ENCODE measurements around the gene LST1.
"Not testable (repeated sequence)": the region's sequence is repeated elsewhere in the genome, so short reads cannot be mapped to it uniquely, and the experiment has no call there.

LST1 gene

GRCh38 chr6:31581434-31582229 lies 4.4 kb upstream of the LST1 start:
- no peak for DNase-seq

DNA sequence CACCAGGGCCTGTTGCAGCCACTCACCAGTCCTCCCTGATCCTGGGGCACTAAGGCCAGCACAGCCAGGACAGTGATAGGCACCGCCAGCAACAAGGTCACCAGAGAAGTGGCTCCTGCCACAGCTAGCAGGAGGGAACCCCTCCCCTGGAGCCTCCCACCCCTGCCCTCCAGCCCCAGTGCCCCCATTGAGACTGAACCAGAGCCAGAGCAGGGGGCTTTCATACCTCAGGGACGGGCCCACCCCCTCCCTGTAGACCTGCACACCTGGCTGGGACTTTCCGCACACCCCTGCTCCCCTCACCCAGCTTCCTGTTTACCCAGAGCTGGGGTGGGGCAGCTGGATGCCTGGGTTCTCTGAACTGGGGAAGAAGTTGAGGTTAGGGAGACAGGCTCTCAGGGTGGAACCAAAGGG lies 3.8 kb upstream of the LST1 start, which contains the start of gene LTB:
Gene LTB, minus strand, starts transcription at position 195 of the 414 bp plus-strand sequence. Its CDS starts 7 bp downstream, at position 188.
- no peak for DNase-seq

DNA sequence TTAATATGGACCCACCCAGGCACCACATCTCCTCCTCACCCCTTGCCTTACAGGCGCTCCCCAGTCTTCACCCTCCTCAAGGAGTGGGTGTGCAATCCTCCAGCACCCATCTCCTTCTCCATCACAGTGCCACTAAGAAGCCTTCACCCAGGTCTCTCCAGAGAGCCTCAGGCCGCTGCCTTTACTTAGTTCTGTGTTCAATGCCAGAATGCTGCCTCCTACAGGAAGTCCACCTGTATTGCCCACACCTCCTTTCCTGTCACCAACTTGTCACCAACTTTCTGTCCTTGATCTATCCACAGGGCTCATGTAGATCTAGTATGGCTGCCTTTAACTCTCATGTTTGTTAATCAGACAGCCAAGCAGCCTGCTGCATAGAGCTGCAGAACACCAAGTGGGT lies 586 bp upstream of the LST1 start:
- no peak for DNase-seq

DNA sequence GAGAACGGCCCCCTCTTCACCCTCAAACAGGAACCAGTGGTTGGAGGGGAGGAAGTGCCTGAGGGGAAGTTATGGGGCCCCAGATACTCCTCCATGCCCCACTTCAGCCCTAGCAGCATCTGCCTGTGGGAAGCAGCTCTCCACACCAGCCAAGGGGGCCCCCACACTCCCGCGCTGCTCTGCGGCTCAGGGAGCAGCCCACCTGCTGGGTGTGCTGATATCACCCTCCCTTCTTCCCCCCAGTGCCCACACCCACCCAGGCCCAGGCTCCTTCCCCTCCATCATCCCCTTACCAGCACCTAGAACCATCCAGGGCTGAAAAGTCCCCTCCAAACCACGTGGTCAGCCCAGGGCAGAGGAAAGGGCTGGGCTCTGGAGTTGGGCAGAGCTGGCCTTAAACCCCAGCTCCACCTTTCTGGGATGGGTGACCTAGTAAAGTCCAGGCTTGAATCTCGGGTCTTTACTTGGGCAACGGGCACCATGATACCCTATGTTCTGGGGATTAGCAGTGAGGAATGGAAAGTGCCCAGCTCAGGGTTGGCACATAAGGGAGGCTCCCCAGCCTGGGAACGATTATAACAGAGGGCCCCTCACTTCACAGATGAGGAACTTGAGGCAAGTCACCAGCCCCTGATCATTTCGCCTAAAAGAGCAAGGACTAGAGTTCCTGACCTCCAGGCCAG lies 663 bp downstream of the LST1 start:
- no peak for DNase-seq

DNA sequence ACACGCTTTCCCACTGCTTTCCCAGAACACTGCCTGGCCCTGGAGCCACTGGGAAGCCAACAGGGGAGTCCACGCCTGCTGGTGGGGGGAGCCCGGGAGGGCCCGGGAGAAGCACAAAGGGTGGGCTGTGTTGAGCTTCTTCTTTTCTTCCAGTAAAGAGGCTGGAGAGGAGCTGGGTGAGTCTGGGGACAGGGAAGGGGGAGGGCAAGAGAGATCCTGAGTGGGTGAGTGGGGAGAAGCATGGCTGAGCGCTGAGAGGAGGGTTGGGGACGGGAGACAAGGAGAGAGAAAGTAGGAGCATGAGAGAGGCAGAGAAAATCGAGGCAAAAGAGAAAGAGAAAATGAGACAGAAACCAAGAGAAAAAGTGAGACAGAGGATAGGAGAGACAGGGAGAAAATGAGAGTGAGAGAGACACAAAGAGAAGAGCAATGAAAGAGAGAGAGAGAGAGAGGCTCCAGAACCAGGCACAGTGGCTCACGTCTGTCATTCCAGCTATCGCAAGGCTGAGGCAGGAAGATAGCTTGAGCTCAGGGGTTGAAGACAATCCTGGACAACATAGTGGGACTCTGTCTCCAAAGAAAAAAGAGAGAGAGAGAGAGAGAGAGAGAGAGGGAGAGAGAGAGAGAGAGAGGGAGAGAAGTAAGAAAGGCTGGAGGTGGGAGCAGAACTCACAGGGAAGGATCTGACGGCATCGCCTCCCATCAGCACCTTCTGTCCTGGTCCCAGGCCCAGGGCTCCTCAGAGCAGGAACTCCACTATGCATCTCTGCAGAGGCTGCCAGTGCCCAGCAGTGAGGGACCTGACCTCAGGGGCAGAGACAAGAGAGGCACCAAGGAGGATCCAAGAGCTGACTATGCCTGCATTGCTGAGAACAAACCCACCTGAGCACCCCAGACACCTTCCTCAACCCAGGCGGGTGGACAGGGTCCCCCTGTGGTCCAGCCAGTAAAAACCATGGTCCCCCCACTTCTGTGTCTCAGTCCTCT lies 2.0 kb downstream of the LST1 start:
- DNase-seq, result no peak

- no peak for DNase-seq
These were observed 3.0 kb downstream of the LST1 start for GRCh38 chr6:31588871-31589650.

- not testable (repeated sequence) for DNase-seq
These were observed 4.6 kb downstream of the LST1 start for GRCh38 chr6:31590691-31591090.

GRCh38 chr6:31592396-31592771 lies 6.3 kb downstream of the LST1 start:
- no peak for DNase-seq

DNA sequence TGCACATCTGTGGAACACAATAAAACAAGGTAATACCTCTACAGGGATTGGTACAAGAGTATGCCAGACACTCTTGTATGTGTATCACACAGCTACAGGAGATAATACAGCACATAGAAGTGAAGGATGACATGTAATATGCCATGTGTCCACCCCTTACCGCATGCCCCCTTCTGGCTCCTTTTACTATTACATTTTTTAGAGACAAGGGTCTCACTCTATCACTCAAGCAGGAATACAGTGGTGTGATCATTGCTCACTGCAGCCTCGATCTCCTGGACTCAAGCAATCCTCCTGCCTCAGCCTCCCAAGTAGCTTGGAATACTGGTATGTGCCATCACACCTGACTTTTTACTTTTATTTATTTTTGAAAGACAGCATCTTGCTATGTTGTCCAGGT lies 10.9 kb downstream of the LST1 start:
- peak; percentile 34 for DNase-seq

- no peak for DNase-seq
These were observed 21.2 kb downstream of the LST1 start for GRCh38 chr6:31607317-31607716.

GRCh38 chr6:31609519-31610406 lies 23.7 kb downstream of the LST1 start:
- peak; percentile 21 for DNase-seq

GRCh38 chr6:31610968-31611367 lies 24.9 kb downstream of the LST1 start:
- DNase-seq, result no peak

GRCh38 chr6:31614075-31614619 lies 28.1 kb downstream of the LST1 start:
- no peak for DNase-seq

- no peak for DNase-seq
These were observed 28.9 kb downstream of the LST1 start, which contains the start of gene AIF1 for GRCh38 chr6:31614684-31615578. Gene AIF1, plus strand, starts transcription at chr6:31615234. Its CDS starts 96 bp downstream, at chr6:31615330.

DNA sequence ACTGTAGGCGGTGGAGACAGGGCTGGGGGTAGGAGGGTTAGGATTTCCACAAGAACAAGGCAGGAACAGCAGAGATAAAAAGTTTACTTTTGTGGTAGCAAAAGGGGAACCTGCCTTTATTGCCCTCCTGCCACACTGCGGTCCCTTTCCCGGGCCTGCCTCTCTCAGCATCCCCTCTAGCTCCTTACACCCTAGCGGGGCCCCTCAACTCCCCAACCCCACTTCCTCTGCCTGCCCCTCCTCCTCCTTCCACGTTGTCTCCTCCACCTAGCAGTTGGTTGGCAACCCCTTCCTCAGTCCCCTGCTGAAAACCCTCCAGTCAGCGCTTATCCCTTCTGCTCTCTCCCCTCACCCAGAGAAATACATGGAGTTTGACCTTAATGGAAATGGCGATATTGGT lies 29.7 kb downstream of the LST1 start:
- no peak for DNase-seq

- no peak for DNase-seq
These were observed 30.9 kb downstream of the LST1 start for GRCh38 chr6:31617010-31617409.

DNA sequence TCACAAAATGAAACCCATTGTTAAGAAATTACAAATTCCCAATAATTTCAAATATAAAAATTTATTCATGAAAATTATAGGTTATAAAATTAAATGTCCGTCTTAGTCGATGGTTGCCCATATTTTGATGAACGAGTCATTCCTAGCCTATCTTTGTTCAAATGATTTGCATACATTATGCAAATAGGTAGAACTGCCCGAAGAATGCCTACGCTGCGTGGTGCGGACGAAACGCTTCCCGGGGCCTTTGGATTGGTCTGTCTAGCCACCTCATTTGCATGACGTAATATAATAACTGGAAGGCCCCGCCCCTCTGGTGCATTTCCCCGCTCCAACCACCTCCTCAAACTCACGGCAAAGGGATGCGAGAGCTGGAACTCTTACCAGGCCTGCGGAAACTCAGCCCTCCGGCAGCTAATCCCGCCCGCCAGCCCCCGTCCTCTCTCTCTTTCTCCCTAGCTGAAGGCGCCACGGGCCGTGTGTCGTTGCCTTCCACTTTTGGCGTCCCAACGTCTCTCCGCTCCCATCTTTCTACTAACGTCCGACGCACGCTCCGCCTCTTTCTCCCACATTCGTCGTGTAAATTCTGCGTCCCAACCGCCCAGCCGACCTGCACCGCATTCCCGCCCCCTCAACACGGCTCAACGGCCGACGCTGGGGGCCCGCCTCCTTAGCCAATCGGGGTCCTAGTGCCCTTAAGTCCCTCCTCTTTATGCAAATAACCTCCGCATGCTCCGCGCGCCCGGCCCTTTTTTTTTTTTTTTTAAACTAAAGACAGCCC lies 33.9 kb downstream of the LST1 start:
- DNase-seq, result peak; percentile 99

- peak; percentile 86 for DNase-seq
These were observed 34.7 kb downstream of the LST1 start, which contains the start of gene PRRC2A for GRCh38 chr6:31620586-31621319. Gene PRRC2A, plus strand, starts transcription at chr6:31620715. Its CDS starts 2,075 bp downstream, at chr6:31622790.
